GM18858 (cell line): ENCODE data around the gene SERPINE1.
A peak's percentile ranks its signal among the peaks of the same experiment; 100 is the strongest.
"Not testable (repeated sequence)": the region's sequence is repeated elsewhere in the genome, so short reads cannot be mapped to it uniquely, and the experiment has no call there.

Experiments
- ATAC-seq: cut with Tn5 transposase; IDR thresholded peaks from one replicate; pipeline ENCODE4 v1.9.1; 2021; ENCODE audit not compliant: unreplicated experiment

The SERPINE1 gene

DNA sequence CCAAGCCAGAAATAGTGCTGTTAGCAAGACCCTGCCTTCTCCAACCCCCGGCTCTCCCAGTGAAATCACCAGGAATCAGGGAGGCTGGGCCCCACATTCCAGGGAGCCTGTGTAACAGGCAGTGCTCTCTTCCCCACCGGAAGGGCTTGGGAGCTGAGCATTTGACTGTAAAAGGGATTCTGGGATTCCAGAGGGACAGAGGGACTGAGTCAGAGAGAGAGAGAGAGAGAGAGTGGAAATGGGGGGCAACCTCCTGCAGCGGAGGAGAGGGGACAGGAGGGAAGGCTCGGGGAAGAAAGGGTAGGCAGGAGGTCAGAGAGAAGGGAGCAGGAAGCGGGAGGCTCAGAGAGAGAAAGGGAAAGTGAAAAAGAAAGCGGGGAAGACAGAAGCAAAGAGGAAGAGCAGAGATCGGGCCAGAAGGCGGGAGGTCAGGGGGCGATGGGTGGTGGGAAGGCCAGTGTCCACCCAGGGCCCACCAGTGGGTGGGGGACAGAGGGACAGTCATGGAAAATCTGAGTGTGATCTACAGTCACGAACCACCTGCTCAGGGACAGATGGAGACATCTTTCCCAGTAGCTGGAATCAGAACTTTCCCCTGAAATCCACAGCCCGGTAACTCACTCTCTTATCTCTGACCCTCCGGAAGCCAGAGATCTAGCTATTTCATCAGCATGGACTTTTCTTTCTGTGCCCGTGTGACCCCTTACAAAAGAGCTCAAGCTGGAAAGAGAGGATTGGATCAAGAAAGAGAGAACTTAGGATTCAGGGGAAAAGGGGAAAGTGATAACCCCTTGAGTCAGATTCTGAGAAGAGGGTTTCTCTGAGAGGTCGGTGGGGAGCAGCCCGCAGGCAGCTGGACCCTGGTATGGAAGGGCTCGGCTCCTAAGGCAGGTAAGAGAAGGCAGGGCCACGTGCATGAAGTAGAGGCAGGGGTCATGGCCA is 4.6 kb upstream of the SERPINE1 start:
- no peak for ATAC-seq

DNA sequence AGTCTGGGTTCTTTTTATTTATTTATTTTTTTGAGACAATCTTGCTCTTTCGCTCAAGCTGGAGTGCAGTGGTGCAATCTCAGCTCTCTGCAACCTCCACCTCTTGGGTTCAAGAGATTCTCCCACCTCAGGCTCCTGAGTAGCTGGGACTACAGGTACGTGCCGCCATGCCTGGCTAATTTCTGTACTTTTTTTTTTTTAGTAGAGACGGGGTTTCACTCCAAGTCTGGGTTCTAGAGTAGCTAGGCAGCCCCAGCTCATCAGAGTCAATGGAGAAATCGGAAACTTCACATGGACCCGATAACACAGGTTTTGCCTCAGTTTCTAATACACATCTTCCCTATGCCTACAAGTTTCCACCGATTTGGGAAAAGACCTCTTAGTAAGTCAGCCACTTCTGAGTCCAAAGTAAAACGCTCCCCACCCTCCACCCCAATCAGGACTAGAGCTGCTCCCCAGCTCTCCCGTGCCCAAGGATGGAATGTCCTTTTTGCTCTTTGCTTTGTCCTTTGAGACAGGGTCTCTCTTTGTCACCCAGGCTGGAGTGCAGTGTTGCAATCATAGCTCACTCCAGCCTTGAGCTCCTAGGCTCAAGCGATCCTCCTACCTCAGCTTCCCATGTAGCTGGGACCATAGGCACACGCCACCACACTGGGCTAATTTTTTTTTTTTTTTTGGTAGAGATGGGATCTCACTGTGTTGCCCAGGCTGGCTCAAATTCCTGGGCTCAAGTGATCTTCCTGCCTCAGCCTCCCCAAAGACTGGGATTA is 3.8 kb upstream of the SERPINE1 start:
- no peak for ATAC-seq

DNA sequence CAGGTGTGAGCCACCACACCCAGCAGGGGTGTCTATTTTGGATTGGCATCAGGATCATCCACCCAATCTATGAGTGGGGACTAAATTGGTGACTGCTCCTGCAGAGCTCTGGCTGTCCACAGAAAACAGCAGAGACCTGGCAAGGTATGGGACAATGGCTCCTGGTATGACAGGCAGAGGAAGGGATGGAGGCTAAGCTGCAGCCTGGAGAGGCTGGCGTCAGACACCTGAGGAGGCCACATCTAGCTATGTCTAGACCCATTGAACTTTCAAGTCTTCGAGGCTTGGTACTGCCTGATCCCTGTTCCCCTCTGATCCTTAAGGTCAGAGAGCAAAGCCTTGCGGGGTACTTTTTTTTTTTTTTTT is 3.2 kb upstream of the SERPINE1 start:
- no peak for ATAC-seq

DNA sequence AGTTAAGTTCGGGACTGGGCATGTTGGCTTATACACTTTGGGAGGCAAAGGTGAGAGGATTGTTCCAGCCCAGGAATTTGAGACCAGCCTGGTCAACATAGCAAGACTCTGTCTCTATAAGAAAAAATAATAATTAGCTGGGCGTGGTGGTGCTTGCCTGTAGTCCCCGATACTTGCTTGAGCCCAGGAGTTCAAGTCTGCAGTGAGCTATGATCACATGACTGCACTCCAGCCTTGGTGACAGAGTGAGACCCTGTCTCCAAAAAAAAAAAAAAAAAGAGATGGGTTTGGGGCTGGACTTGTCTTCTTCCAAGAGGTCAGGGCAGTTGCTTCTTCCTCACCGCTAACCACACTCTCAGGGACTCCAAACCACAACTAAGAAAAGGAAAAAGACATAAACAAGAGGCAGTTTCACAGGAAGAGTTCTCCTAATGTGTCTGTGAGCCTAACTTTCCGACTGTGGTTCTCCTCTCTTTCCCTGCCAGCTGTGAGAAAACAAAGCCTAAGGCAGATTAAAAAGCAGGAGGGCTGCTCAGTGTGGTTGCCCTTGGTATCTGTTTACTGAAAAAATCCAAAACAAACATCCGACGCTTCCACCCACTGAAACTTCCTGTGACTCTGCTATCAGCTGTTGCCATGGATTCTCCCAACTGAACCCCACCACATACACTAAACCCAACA is 2.4 kb upstream of the SERPINE1 start:
- ATAC-seq = no peak

DNA sequence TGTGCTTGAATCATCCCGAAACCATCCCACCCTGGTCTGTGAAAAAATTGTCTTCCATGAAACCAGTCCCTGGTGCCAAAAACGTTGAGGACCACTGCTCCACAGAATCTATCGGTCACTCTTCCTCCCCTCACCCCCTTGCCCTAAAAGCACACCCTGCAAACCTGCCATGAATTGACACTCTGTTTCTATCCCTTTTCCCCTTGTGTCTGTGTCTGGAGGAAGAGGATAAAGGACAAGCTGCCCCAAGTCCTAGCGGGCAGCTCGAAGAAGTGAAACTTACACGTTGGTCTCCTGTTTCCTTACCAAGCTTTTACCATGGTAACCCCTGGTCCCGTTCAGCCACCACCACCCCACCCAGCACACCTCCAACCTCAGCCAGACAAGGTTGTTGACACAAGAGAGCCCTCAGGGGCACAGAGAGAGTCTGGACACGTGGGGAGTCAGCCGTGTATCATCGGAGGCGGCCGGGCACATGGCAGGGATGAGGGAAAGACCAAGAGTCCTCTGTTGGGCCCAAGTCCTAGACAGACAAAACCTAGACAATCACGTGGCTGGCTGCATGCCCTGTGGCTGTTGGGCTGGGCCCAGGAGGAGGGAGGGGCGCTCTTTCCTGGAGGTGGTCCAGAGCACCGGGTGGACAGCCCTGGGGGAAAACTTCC is 784 bp upstream of the SERPINE1 start:
- ATAC-seq = no peak

DNA sequence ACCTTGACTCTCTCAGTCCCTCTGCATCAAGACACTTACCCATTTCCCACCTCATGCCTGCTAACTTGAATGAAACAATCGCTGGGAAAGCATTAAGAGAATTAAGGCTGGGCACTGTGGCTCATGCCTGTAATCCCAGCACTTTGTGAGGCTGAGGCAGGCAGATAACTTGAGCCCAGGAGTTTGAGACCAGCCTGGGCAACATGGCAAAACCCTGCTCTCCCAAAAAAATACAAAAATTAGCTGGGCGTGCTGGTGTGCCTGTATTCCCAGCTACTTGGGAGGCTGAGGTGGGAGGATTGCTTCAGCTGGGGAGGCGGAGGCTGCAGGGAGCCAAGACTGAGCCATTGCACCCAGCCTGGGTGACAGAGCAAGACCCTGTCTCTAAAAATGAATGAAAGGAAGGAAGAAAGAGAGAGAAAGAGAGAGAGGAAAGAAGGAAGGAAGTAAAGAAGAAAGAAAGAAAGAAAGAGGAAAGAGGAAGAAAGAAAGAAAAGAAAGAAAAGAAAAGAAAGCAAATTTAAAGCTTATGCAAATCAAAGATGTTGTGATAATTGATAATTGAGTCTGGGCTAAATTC is 646 bp downstream of the SERPINE1 start:
- ATAC-seq = no peak

DNA sequence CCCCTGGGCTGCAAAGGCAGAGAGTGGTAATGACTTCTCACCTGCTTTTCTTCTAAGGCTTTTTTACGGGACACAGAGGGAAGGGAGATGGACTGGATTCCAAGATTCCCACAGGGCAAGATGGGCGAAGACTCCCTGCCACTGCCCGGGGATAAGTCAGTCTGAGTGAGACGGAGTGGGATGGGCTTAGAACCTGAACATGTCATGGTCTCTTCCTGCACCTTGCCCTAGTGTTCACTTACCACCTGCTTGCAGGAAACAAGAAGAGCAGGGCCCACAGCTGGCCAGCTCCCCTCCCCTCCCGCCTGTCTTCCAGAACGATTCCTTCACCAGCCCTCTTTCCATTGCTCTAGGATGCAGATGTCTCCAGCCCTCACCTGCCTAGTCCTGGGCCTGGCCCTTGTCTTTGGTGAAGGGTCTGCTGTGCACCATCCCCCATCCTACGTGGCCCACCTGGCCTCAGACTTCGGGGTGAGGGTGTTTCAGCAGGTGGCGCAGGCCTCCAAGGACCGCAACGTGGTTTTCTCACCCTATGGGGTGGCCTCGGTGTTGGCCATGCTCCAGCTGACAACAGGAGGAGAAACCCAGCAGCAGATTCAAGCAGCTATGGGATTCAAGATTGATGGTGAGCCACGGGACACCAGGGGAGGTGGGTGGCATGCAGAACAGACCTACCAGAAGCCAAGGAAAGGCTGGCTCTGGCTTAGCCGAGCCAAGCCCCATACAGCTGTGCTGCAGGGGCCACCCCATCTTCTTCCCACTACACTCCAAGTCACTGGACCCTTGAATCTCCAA is 1.3 kb downstream of the SERPINE1 start:
- no peak for ATAC-seq

DNA sequence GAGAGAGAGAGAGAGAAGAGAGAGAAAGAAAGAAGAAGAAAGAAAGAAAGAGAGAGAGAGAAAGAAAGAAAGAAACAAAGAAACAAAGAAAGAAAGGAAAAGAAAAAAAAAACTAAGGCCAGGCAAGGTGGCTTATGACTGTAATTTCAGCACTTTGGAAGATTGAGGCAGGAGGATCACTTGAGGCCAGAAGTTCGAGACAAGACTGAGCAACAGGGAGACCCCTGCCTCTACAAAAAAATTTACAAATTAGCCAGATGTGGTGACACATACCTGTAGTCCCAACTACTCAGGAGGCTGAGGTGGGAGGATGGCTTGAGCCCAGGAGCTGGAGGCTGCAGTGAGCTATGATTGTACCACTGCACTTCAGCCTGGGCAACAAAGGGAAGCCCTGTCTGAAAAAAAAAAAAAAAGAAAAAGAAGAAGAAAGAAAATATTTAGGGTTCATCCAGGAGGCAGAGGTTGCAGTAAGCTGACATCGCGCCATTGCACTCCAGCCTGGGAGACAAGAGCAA is 2.8 kb downstream of the SERPINE1 start:
- ATAC-seq = no peak

DNA sequence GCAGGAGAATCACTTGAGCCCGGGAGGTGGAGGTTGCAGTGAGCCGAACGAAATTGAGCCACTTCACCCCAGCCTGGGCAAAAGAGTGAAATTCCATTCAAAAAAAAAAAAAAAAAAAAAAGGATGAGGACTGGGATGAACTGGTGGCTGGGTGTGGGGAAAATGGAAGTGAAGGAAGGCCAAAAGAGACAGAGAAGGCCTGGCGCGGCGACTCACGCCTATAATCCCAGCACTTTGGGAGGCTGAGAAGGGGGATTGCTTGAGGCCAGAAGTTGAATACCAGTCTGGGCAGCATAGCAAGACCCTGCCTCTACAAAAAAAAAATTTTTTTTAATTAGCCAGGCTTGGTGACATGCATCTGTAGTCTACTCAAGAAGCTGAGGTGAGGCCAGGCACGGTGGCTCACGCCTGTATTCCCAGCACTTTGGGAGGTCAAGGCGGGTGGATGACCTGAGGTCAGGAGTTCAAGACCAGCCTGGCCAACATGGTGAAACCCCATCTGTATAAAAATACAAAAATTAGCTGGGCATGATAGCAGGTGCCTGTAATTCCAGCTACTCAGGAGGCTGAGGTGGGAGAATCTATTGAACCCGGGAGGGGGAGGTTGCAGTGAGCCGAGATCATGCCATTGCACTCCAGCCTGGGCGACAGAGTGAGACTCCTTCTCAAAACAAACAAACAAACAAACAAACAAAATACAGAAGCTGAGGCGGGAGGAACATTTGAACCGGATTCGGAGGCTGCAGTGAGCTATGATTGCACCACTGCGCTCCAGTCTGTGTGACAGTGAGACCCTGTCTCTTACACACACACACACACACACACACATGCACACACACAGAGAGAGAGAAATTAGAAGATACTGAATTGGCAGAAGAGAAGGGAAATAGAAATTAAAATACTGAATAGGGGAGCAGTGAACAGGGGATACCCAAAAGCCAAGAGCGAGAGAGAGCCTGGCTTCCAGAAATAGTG is 6.0 kb downstream of the SERPINE1 start:
- ATAC-seq = not testable (repeated sequence)

DNA sequence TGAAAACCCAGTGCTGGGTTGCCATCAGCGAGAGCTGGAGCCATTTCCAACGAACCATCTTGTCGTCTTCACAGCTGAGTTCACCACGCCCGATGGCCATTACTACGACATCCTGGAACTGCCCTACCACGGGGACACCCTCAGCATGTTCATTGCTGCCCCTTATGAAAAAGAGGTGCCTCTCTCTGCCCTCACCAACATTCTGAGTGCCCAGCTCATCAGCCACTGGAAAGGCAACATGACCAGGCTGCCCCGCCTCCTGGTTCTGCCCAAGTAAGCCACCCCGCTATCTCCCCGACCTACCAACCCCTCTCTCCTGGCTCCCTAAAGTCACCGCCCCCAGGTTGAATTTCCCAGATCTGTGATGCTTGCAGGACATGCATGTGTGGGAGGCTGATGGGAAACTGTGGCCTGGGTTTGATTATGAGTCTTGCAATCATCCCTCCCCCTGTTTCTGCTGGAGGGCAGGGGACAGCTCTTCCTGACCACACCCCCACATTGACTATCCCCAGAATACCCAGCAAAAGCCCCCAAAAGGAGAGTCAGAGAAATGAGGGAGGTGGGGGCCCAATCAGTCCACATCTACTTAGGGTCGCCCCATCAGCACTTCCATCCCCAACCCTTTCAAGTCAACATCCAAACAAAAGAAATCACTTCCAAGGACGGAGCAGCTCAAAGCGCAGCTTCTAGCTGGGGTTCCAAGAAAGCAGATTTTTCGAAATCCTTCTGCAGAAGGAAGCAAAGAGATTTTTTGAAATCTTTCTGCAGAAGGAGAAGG is 6.9 kb downstream of the SERPINE1 start:
- no peak for ATAC-seq

DNA sequence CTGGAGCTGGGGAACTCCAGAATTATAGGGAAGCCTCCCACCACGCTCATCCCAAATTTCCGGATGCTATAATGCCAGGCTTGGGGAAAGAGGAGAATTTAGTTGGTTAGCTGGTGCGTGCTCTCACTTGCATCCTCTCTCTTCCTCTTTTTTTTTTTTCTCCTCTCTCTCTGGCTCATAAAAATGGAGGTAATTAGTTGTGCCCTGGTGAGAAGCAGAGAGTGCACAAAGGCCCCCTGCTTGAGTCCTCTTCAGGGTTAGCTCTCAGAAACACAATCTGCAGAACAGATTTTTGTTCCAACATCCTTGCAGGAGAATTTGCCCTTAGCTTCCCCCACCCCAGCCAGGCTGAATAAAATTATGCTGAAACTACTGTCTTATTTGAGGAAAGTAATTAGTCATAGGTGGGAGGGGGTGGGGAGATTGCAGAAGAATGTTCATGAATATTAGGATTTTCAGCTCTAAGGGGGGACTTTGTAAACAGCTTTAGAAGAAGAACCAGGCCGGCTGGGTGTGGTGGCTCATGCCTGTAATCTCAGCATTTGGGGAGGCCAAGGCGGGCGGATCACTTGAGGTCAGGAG is 7.6 kb downstream of the SERPINE1 start:
- ATAC-seq = no peak

DNA sequence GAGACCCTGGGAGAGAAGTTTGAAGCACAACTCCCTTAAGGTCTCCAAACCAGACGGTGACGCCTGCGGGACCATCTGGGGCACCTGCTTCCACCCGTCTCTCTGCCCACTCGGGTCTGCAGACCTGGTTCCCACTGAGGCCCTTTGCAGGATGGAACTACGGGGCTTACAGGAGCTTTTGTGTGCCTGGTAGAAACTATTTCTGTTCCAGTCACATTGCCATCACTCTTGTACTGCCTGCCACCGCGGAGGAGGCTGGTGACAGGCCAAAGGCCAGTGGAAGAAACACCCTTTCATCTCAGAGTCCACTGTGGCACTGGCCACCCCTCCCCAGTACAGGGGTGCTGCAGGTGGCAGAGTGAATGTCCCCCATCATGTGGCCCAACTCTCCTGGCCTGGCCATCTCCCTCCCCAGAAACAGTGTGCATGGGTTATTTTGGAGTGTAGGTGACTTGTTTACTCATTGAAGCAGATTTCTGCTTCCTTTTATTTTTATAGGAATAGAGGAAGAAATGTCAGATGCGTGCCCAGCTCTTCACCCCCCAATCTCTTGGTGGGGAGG is 10.8 kb downstream of the SERPINE1 start:
- no peak for ATAC-seq

DNA sequence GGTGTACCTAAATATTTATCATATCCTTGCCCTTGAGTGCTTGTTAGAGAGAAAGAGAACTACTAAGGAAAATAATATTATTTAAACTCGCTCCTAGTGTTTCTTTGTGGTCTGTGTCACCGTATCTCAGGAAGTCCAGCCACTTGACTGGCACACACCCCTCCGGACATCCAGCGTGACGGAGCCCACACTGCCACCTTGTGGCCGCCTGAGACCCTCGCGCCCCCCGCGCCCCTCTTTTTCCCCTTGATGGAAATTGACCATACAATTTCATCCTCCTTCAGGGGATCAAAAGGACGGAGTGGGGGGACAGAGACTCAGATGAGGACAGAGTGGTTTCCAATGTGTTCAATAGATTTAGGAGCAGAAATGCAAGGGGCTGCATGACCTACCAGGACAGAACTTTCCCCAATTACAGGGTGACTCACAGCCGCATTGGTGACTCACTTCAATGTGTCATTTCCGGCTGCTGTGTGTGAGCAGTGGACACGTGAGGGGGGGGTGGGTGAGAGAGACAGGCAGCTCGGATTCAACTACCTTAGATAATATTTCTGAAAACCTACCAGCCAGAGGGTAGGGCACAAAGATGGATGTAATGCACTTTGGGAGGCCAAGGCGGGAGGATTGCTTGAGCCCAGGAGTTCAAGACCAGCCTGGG is 11.4 kb downstream of the SERPINE1 start:
- peak; percentile 56 for ATAC-seq

DNA sequence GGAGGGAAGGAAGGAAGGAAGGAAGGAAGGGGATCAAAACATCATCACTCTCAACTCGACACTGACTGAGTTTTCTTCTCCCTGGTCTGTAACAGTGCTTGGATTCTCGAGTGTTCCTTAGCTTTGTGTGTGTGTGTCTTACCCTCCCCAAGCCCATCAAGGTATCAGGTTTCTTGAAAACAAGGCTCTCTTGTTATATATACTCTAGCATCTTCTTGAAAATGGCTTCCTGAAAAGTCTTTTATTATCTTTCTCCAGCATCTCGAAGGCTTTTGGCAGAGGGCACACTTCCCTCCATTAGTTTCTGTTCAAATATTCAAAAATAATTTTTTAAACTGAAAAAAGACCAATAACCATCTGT is 13.4 kb downstream of the SERPINE1 start:
- ATAC-seq = no peak

DNA sequence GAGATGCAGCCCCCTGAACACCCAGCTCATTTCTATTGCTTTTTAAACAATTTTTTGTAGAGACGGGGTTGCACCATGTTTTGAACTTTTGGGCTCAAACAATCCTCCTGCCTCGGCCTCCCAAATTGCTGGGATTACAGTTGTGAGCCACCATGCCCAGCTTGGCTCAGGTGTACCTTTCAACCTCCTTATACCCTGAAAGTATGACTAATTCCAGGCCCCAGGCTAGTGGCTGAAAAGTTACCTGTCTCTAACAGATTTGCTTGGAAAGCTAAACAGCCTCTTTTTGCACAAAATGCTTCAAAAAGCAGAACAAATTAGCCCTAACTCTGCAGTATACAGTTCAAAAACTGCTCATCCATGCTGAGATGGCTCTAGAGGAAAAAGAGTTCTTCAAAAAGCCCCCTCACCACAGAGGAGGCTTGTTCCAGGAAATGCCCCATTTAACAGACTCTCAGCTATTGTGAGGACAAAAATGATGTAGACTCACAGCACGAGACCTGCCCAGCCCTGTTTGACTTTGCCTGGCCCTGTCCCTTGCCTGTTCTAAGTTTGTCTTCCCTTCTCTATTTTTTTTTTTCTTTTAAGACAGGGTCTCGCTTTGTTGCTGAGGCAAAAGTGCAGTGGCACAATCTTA is 14.0 kb downstream of the SERPINE1 start:
- no peak for ATAC-seq
